GM12873 (cell line): ENCODE results near the gene IDH3G.

Source experiments
- CTCF ChIP-seq: IDR thresholded peaks from 2 replicates; pipeline ENCODE4 v1.5.1; 2012; ENCODE audit warnings: low read depth, mild to moderate bottlenecking, moderate library complexity, low read length, control low read depth; ENCODE audit not compliant: insufficient read depth; ENCODE audit errors: missing control alignments

Gene IDH3G

GRCh38 chrX:153777261-153778090 lies 16.7 kb downstream of the IDH3G start:
- no peak for TF ChIP-seq CTCF

GRCh38 chrX:153776611-153777045 lies 17.5 kb downstream of the IDH3G start:
- no peak for TF ChIP-seq CTCF

- no peak for TF ChIP-seq CTCF
Observed at GRCh38 chrX:153776120-153776599, 18.0 kb downstream of the IDH3G start.

- no peak for TF ChIP-seq CTCF
Observed at GRCh38 chrX:153775293-153776119, 18.7 kb downstream of the IDH3G start.

GRCh38 chrX:153774576-153775292 lies 19.4 kb downstream of the IDH3G start:
- TF ChIP-seq CTCF: no peak

GRCh38 chrX:153773741-153774575 lies 20.2 kb downstream of the IDH3G start:
- no peak for TF ChIP-seq CTCF
